ENCODE results near the gene LYZ. TPM values are rescaled to one million over a fixed set of nuclear protein-coding genes. Genes with fewer than 3 reads are reported as not detected.

Gene LYZ
- total RNA-seq, 1 donor from 2014 or later, result 0.34 TPM

DNA sequence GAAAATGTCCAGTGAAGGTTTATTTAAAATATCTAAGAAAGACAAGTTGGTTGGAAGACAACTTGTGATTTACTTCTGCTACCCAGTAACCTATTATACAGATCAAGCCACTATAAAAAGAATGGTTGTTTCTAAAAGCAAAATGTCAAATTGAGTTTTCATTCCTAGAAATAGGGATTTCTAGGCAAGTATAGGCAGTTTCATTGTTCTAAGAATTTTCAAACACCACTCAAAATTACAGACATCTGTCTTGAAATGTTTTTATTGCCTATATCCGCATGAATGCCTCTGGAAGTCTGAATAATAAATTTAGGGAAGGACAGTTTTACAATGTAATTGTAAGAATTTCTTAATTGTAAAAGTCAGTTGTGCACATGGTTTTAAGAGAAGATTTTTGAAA is 20.0 kb downstream of the LYZ start:
- Mint-ChIP-seq H3K9me3 (peaks cover 6% of the 10 kb centered on the region), H3K36me3 (peaks cover 28% of the 10 kb centered on the region), H3K4me1 (peaks cover 7% of the 10 kb centered on the region), H3K4me3 (no peak overlapping the region), H3K27ac (no peak overlapping the region), H3K27me3 (ENCODE audit: low read depth) (no peaks in the 10 kb centered on the region)
- TF ChIP-seq, protein P1, sequence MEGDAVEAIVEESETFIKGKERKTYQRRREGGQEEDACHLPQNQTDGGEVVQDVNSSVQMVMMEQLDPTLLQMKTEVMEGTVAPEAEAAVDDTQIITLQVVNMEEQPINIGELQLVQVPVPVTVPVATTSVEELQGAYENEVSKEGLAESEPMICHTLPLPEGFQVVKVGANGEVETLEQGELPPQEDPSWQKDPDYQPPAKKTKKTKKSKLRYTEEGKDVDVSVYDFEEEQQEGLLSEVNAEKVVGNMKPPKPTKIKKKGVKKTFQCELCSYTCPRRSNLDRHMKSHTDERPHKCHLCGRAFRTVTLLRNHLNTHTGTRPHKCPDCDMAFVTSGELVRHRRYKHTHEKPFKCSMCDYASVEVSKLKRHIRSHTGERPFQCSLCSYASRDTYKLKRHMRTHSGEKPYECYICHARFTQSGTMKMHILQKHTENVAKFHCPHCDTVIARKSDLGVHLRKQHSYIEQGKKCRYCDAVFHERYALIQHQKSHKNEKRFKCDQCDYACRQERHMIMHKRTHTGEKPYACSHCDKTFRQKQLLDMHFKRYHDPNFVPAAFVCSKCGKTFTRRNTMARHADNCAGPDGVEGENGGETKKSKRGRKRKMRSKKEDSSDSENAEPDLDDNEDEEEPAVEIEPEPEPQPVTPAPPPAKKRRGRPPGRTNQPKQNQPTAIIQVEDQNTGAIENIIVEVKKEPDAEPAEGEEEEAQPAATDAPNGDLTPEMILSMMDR (IDR thresholded peaks at IDR 0.05; ENCODE audit: unreplicated experiment), result no peak
- no peak for DNase-seq (ENCODE audit: low spot score in 2 of 2, unreplicated experiment in 2 of 2)

DNA sequence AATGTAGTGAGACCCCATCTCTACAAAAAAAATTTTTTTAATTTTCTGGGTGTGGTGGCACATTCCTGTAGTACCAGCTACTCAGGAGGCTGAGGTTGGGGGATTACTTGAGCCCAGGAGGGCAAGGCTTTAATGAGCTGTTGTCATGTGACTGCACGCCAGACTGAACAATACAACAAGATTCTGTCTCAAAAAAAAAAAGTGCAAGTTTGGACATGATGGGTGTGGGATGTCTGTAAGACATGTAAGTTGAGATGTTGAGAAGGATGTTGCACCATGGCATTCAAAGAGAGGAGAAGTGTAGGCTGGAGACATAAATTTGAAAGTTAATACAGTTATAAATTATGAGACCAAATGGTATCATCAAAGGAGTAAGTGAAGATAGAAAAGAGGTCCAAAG is 34.9 kb downstream of the LYZ start:
- Mint-ChIP-seq H3K36me3 (peaks cover 31% of the 10 kb centered on the region), H3K4me1 (peaks cover 14% of the 10 kb centered on the region), H3K4me3 (no peak overlapping the region), H3K27ac (no peak overlapping the region), H3K27me3 (ENCODE audit: low read depth) (no peaks in the 10 kb centered on the region), H3K9me3 (peaks cover 2% of the 10 kb centered on the region)
- no peak for DNase-seq (ENCODE audit: low spot score in 2 of 2, unreplicated experiment in 2 of 2)
- TF ChIP-seq, protein P1 (IDR thresholded peaks at IDR 0.05; ENCODE audit: unreplicated experiment), result no peak

DNA sequence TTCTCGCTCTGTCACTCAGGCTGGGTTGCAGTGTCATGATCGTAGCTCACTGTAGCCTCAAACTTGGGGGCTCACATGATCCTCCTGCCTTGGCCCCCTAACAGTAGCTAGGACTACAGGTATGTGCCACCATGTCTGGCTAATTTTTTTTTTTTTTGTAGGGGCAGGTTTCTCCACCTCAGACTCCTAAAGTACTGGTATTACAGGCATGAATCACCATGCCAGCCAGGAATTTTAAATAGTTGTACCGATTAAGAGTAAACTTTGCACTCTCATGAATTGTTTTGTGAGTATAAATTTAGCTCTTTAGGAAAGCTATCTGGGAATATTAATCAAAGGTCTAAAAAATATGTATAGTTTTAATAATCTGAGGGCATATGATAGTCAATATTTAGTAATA is 36.9 kb downstream of the LYZ start:
- peaks cover 16% of the 10 kb centered on the region for H3K36me3 Mint-ChIP-seq
- no peaks in the 10 kb centered on the region for H3K27me3 Mint-ChIP-seq (ENCODE audit: low read depth)
- H3K27ac Mint-ChIP-seq, result peak overlapping the region; percentile 39
- DNase-seq (ENCODE audit: low spot score in 2 of 2, unreplicated experiment in 2 of 2), result no peak
- H3K4me1 Mint-ChIP-seq, result peaks cover 16% of the 10 kb centered on the region
- TF ChIP-seq, protein P1 (IDR thresholded peaks at IDR 0.05; ENCODE audit: unreplicated experiment), result no peak
- no peaks in the 10 kb centered on the region for H3K9me3 Mint-ChIP-seq
- H3K4me3 Mint-ChIP-seq, result no peak overlapping the region

DNA sequence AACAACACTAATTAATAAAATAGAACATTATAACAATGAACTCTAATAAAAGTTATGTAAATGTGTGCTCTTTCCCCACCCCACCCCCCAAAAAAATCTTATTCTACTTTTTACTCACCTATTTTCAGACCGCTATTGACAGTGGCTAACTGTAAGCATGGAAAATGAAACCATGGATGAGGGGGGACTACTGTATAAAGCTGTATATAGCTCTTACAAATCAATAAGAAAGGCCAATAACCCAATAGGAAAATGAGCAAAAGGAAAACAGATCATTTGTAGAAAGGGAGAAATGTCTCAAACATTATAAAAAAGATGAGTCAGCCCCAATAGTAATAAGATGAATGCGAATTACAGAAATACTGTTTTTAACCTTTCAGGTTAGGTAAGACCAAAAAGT is 38.7 kb downstream of the LYZ start:
- Mint-ChIP-seq H3K27ac (no peak overlapping the region), H3K27me3 (ENCODE audit: low read depth) (no peaks in the 10 kb centered on the region), H3K36me3 (peaks cover 9% of the 10 kb centered on the region), H3K4me3 (no peak overlapping the region), H3K9me3 (no peaks in the 10 kb centered on the region), H3K4me1 (peaks cover 16% of the 10 kb centered on the region)
- TF ChIP-seq, protein P1 (IDR thresholded peaks at IDR 0.05; ENCODE audit: unreplicated experiment), result no peak
- DNase-seq (ENCODE audit: low spot score in 2 of 2, unreplicated experiment in 2 of 2), result no peak

DNA sequence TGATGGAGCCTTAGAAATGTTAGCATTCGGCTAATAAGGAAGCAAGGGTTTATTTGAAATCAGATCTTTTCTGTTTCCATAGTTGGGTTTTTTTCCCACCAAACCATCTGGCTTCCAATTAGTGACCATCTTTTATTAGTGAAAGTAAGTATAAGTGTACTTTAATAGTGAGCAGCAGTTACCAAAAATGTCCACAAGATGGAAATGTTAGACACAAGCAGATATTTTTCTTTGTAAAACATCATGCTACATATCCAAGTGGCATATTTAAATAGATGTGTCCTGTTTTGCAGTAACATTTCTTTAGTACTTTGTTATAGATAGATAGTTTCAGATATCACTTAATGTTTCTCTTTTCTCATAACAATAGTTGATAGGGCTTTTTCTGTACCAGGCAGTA is 40.2 kb downstream of the LYZ start:
- peaks cover 13% of the 10 kb centered on the region for H3K4me1 Mint-ChIP-seq
- no peak overlapping the region for H3K4me3 Mint-ChIP-seq
- DNase-seq (ENCODE audit: low spot score in 2 of 2, unreplicated experiment in 2 of 2), result no peak
- TF ChIP-seq, protein P1 (IDR thresholded peaks at IDR 0.05; ENCODE audit: unreplicated experiment), result peak; percentile 73
- no peak overlapping the region for H3K27ac Mint-ChIP-seq
- H3K27me3 Mint-ChIP-seq (ENCODE audit: low read depth), result no peaks in the 10 kb centered on the region
- H3K36me3 Mint-ChIP-seq, result peaks cover 5% of the 10 kb centered on the region
- no peaks in the 10 kb centered on the region for H3K9me3 Mint-ChIP-seq

DNA sequence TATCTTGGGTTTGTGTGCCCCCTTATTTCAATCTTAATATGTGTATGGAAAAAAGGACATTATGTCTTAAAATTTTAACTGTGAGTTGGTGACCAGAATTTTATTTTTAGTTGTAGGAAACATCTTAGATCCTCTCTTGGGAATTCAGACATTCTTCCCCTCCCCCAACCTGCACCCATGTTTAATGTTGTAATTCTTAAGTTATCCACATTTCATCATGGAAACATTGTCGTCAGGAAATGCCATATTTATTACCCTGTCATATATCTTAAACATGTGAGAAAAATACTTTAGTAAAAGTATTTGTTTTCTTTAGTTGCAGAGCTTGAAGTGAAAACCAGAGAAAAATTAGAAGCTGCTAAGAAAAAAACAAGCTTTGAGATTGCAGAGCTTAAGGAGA is 41.6 kb downstream of the LYZ start:
- no peaks in the 10 kb centered on the region for H3K9me3 Mint-ChIP-seq
- H3K27me3 Mint-ChIP-seq (ENCODE audit: low read depth), result no peaks in the 10 kb centered on the region
- TF ChIP-seq, protein P1 (IDR thresholded peaks at IDR 0.05; ENCODE audit: unreplicated experiment), result no peak
- H3K4me1 Mint-ChIP-seq, result peaks cover 7% of the 10 kb centered on the region
- DNase-seq (ENCODE audit: low spot score in 2 of 2, unreplicated experiment in 2 of 2), result no peak
- H3K27ac Mint-ChIP-seq, result peak overlapping the region; percentile 22
- H3K36me3 Mint-ChIP-seq, result peaks cover 5% of the 10 kb centered on the region
- no peak overlapping the region for H3K4me3 Mint-ChIP-seq

All from mesothelial cell of epicardium (in vitro differentiated cells).